ENCODE data around the gene MAST4. TPM values are rescaled to one million over a fixed set of nuclear protein-coding genes. Genes with fewer than 3 reads are reported as not detected.

Gene MAST4
- total RNA-seq, 4 donors from 2014 or later: 19.5 to 44.1 (median 24.1) TPM

DNA sequence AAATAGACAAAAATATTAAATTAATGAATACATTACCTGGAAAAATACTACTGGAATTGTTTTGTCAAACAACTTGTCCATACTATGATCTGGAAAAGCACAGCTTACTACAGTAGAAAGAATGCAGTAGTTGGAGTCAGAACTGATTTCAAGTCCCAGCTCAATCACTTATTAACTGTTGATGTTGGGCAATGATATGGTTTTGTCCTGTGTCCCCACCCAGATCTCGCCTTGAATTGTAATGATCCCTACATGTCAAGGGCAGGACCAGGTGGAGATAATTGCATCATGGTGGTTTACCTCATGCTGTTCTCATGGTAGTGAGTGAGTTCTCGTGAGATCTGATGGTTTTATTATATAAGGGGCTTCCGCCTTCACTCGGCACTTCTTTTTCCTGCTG lies 352.9 kb downstream of the MAST4 start:
- TF ChIP-seq EP300 (IDR thresholded peaks at IDR 0.05): no peak
- TF ChIP-seq POLR2A (IDR thresholded peaks at IDR 0.05): no peak
- no peak for TF ChIP-seq CTCF (IDR thresholded peaks at IDR 0.05)
- no peaks in the 10 kb centered on the region for H3K27me3 ChIP-seq
- 85 to 95% methylated on average over 4 of the region's 4 CpGs for WGBS, 2 donors

DNA sequence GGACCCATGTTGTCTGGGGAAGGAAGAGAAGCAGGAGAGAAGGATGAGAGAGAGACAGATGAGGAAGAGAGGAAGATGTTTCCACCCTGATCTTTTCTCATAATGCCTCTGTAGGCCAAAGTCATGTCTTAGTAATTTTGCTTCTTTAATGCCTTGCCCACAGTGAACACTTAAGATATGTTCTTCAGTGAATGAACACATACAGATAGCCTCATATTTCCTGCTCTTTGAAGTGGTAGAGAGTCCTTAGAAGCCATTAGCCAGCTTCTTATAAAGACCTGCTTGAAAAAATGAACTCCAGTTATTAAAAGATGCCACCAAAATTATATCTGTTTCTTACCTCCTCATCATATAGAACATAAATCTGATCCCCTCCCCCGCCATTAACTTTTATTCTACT lies 356.0 kb downstream of the MAST4 start:
- 91 to 93% methylated on average over 1 of the region's 1 CpG for WGBS, 2 donors
- Histone ChIP-seq H3K9me3 (no peaks in the 10 kb centered on the region), H3K27ac (no peak overlapping the region), H3K27me3 (no peaks in the 10 kb centered on the region), H3K4me3 (no peak overlapping the region), H3K4me1 (no peaks in the 10 kb centered on the region), H3K36me3 (no peaks in the 10 kb centered on the region)
- no peak for DNase-seq (ENCODE audit: low spot score in 2 of 2)
- TF ChIP-seq POLR2A (IDR thresholded peaks at IDR 0.05) (no peak), CTCF (IDR thresholded peaks at IDR 0.05) (no peak), EP300 (IDR thresholded peaks at IDR 0.05) (no peak)

More for the DNA sequence above, 352.9 kb downstream of the MAST4 start:
- Histone ChIP-seq H3K27ac (no peak overlapping the region), H3K4me1 (no peaks in the 10 kb centered on the region), H3K9me3 (no peaks in the 10 kb centered on the region), H3K36me3 (no peaks in the 10 kb centered on the region), H3K4me3 (no peak overlapping the region)
- no peak for DNase-seq (ENCODE audit: low spot score in 2 of 2)

- Histone ChIP-seq H3K27ac (no peak overlapping the region), H3K4me1 (peaks cover 0 to 18% (median 6%) of the 10 kb centered on the region in 4 donors), H3K36me3 (no peaks in the 10 kb centered on the region), H3K4me3 (no peak overlapping the region), H3K27me3 (no peaks in the 10 kb centered on the region), H3K9me3 (no peaks in the 10 kb centered on the region)
- TF ChIP-seq CTCF (IDR thresholded peaks at IDR 0.05) (no peak), POLR2A (IDR thresholded peaks at IDR 0.05) (no peak), EP300 (IDR thresholded peaks at IDR 0.05) (no peak)
- 92 to 94% methylated on average over 4 of the region's 4 CpGs for WGBS, 2 donors
- no peak for DNase-seq (ENCODE audit: low spot score in 2 of 2)
These were observed 360.2 kb downstream of the MAST4 start for GRCh38 chr5:66956439-66956838.

- Histone ChIP-seq H3K4me1 (peaks cover 0 to 18% (median 6%) of the 10 kb centered on the region in 4 donors), H3K27ac (peak overlapping the region in 3 of 4 donors; percentile 22 to 77 (median 44)), H3K36me3 (no peaks in the 10 kb centered on the region), H3K9me3 (no peaks in the 10 kb centered on the region), H3K4me3 (peak overlapping the region; percentile 18 to 48 (median 24)), H3K27me3 (no peaks in the 10 kb centered on the region)
- TF ChIP-seq EP300 (IDR thresholded peaks at IDR 0.05) (no peak), POLR2A (IDR thresholded peaks at IDR 0.05) (no peak), CTCF (IDR thresholded peaks at IDR 0.05) (no peak)
- 15 to 27% methylated on average over 10 of the region's 10 CpGs for WGBS, 2 donors
- DNase-seq (ENCODE audit: low spot score in 2 of 2): peak in 1 of 2 donors; percentile 13
These were observed 362.2 kb downstream of the MAST4 start for GRCh38 chr5:66958201-66958979.

DNA sequence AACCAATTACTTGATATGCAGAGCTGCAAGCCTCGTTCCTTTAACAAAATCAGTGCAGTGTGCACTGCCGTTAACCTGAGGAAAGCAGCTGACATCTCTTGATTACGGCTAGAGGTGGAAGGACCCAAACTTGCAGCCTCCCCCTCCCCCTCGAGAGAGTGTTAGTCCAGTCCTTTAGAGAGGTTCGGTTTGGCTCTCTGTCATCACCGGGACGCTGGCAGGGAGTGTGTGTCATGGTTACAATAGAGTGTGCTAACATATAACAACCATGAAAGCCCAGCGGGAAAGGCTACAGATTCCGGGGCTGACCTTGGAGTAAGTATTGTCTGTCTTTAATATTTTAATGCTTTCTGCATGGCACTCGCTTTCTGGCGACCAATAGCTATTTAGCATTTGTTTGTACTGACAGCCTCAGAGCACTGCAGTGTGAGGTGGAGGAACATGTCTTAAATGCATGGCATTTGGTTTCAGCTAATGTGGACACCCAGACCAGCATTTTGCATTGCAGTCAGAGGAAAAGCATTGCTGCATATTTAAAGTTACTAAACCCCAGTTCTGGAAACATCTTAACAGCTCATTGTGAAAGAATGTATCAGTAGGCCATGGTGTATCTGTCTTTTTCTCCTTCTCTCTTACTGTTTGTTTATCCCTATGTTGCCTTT lies 362.9 kb downstream of the MAST4 start:
- Histone ChIP-seq H3K4me1 (peaks cover 0 to 18% (median 6%) of the 10 kb centered on the region in 4 donors), H3K9me3 (no peaks in the 10 kb centered on the region), H3K27me3 (no peaks in the 10 kb centered on the region), H3K4me3 (peak overlapping the region; percentile 18 to 48 (median 24)), H3K36me3 (no peaks in the 10 kb centered on the region), H3K27ac (peak overlapping the region in 2 of 4 donors; percentile 44 to 77)
- DNase-seq (ENCODE audit: low spot score in 2 of 2): peak in 1 of 2 donors; percentile 12
- TF ChIP-seq CTCF (IDR thresholded peaks at IDR 0.05): no peak
- no peak for TF ChIP-seq EP300 (IDR thresholded peaks at IDR 0.05)
- no peak for TF ChIP-seq POLR2A (IDR thresholded peaks at IDR 0.05)
- WGBS, 2 donors: 15 to 25% methylated on average over 9 to 11 of the region's 11 CpGs

All from tibial nerve (tissue), 4 donors.